ENCODE measurements around the gene LY6G5C.

Gene LY6G5C

GRCh38 chr6:31700740-31701401 lies 20.0 kb upstream of the LY6G5C start:
- in situ Hi-C loops (cut with MboI; ENCODE audit: low pct_unique_long_range_greater_than_20kb, low sequenced_read_pairs, unreplicated experiment), result no loop called here
- no peak for TF ChIP-seq CTCF (IDR thresholded peaks at IDR 0.05; ENCODE audit: extremely low read depth, insufficient read depth, missing control alignments)
- DNase-seq (ENCODE audit: low spot score), result no peak

- TF ChIP-seq CTCF (IDR thresholded peaks at IDR 0.05; ENCODE audit: extremely low read depth, insufficient read depth, missing control alignments), result no peak
These were observed 16.7 kb upstream of the LY6G5C start for GRCh38 chr6:31697555-31697954.

GRCh38 chr6:31693535-31693934 lies 12.7 kb upstream of the LY6G5C start:
- no peak for DNase-seq (ENCODE audit: low spot score)
- in situ Hi-C loops (cut with MboI; ENCODE audit: low pct_unique_long_range_greater_than_20kb, low sequenced_read_pairs, unreplicated experiment), result no loop called here
- TF ChIP-seq CTCF (IDR thresholded peaks at IDR 0.05; ENCODE audit: extremely low read depth, insufficient read depth, missing control alignments), result no peak

More at GRCh38 chr6:31697555-31697954, 16.7 kb upstream of the LY6G5C start:
- in situ Hi-C loops (cut with MboI; ENCODE audit: low pct_unique_long_range_greater_than_20kb, low sequenced_read_pairs, unreplicated experiment), result no loop called here
- no peak for DNase-seq (ENCODE audit: low spot score)

GRCh38 chr6:31692886-31693285 lies 12.0 kb upstream of the LY6G5C start:
- in situ Hi-C loops (cut with MboI; ENCODE audit: low pct_unique_long_range_greater_than_20kb, low sequenced_read_pairs, unreplicated experiment), result no loop called here
- no peak for DNase-seq (ENCODE audit: low spot score)
- TF ChIP-seq CTCF (IDR thresholded peaks at IDR 0.05; ENCODE audit: extremely low read depth, insufficient read depth, missing control alignments), result no peak

- in situ Hi-C loops (cut with MboI; ENCODE audit: low pct_unique_long_range_greater_than_20kb, low sequenced_read_pairs, unreplicated experiment), result no loop called here
- TF ChIP-seq CTCF (IDR thresholded peaks at IDR 0.05; ENCODE audit: extremely low read depth, insufficient read depth, missing control alignments), result no peak
- no peak for DNase-seq (ENCODE audit: low spot score)
These were observed 11.5 kb upstream of the LY6G5C start for GRCh38 chr6:31692353-31692752.

GRCh38 chr6:31691564-31692108 lies 10.8 kb upstream of the LY6G5C start:
- in situ Hi-C loops (cut with MboI; ENCODE audit: low pct_unique_long_range_greater_than_20kb, low sequenced_read_pairs, unreplicated experiment), result no loop called here
- no peak for TF ChIP-seq CTCF (IDR thresholded peaks at IDR 0.05; ENCODE audit: extremely low read depth, insufficient read depth, missing control alignments)
- no peak for DNase-seq (ENCODE audit: low spot score)
